Kidney (tissue), 14 donors: ENCODE results near the gene SLC1A5. TPM values are rescaled to one million over a fixed set of nuclear protein-coding genes. Genes with fewer than 3 reads are reported as not detected.

ENCODE experiments used
- DNase-seq, 5 donors: peaks; one replicate each; pipeline ENCODE4 v3.0.0-alpha.2; 2013 to 2020
- FAIRE-seq: peaks from 2 replicates; lab custom pipeline; 2012; peaks lifted over from hg19 to GRCh38; lab: Jason Lieb, UNC
- H3K27ac ChIP-seq, 2 donors: one replicate each; pipeline ENCODE4 v1.7.0; 2013; ENCODE audit warnings: low read depth in 2 of 2, low read length in 2 of 2, inconsistent platforms in 1 of 2
- H3K27me3 ChIP-seq: one replicate; pipeline ENCODE4 v1.7.1; 2013; ENCODE audit warnings: low read length, inconsistent platforms; ENCODE audit not compliant: control insufficient read depth, insufficient read depth
- H3K36me3 ChIP-seq, 3 donors: one replicate each; pipeline versions ENCODE4 v1.7.0 to v1.7.1; 2013; ENCODE audit warnings: low read length in 3 of 3, control low read depth in 1 of 3, inconsistent platforms in 1 of 3; ENCODE audit not compliant: insufficient read depth in 3 of 3, control insufficient read depth in 2 of 3
- H3K4me1 ChIP-seq, 3 donors: one replicate each; pipeline versions ENCODE4 v1.7.0 to v1.7.1; 2013; ENCODE audit warnings: low read length in 3 of 3, inconsistent platforms in 1 of 3, low read depth in 1 of 3; ENCODE audit not compliant: control insufficient read depth in 2 of 3, insufficient read depth in 2 of 3
- H3K4me3 ChIP-seq, 3 donors: one replicate each; pipeline versions ENCODE4 v1.7.0 to v1.8.1; 2013; ENCODE audit warnings: low read length in 3 of 3, control low read depth in 1 of 3, inconsistent platforms in 1 of 3
- H3K9ac ChIP-seq, 3 donors: one replicate each; pipeline versions ENCODE4 v1.7.0 to v1.7.1; 2013; ENCODE audit warnings: low read length in 3 of 3, control low read depth in 1 of 3, inconsistent platforms in 1 of 3
- H3K9me3 ChIP-seq, 3 donors: one replicate each; pipeline versions ENCODE4 v1.7.0 to v1.7.1; 2013; ENCODE audit warnings: low read length in 3 of 3, control low read depth in 1 of 3, inconsistent platforms in 1 of 3; ENCODE audit not compliant: control insufficient read depth in 2 of 3, insufficient read depth in 1 of 3
- intact Hi-C: fragments of 100-400 bp; cut with DNase I; formaldehyde crosslinking; loops from one replicate; pipeline ENCODE4 v1.11.1; 2022
- polyA plus RNA-seq: library from polyadenylated mRNA; stranded (reverse); fragments of 350-450 nt; fragmentation: Illumina TruSeq; extraction: RNeasy Lipid Tissue Mini Kit (QIAGEN cat#74804); gene quantifications from one replicate; pipeline ENCODE4 v1.2.3, GENCODE V29; 2014; ENCODE audit warnings: low read depth, low replicate concordance; ENCODE audit not compliant: insufficient read depth
- total RNA-seq: library from RNA; stranded (reverse); fragmentation: NEBNext Ultra II Directional; extraction: Animal tissue kit (Norgen Biotek cat#: 25700); gene quantifications from one replicate; pipeline ENCODE4 v1.2.1, GENCODE V29; 2021
- TF ChIP-seq, protein P1 (sequence below): IDR thresholded peaks from 3 replicates; pipeline ENCODE4 v1.5.1; 2012; ENCODE audit warnings: mild to moderate bottlenecking, moderate library complexity, borderline replicate concordance; ENCODE audit not compliant: insufficient read depth; ENCODE audit errors: extremely low read depth
- donor health status: control.
- donor health status: control.
- donor health status: control.
- donor health status: control.
- donor health status: control.
- donor health status: DM: yes; HTN: yes; CAD: no.
- donor health status: Normal renal cell carcinoma (clear cell type).

The SLC1A5 gene
- total and polyA plus RNA-seq, 2 donors from 2014 or later: 42.1 to 93.9 TPM

DNA sequence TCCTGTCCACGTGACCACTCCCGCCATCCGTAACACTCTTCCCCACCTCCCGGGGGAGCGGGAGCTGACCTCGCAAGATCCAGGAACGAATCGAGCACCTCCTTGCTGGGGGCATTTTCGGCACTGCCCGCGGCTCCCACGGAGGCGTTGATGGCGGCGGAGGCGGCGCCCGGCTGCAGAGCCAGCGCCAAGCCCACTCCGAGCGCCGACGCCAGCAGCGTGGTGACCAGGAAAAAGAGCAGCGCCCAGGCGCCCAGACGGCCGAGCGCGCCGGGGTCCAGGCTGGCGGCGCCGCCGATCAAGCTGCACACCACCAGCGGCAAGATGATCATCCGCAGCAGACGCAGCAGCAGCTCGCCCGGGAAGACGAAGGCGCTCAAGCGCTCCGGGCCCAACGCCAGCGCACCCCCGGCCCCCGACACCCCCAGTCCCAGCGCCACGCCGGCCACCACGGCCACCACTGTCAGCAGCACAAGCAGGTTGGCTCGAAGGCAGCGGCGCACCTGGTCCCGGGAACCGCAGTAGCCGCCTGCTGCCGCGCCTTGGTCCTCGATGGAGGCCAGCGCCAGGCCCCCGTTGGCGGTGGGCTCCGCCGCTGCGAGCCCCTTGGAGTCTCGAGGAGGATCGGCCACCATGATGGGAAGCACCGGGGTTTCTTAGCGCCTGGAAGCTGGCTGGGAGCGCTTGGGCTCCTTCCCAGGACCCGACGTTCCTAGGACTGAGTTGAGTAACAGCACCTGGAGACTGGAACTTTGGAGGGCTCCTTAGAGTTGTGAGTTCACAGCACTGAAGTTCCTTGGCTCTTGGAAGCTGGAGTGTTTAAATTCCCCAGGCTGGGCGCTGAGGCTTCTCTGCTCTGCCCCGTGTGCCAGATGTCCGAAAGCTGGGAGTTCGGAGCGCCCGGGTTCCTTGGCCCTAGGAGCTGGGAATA lies 798 bp downstream of the SLC1A5 start:
- Histone ChIP-seq H3K9me3 (no peaks in the 10 kb centered on the region), H3K4me3 (peak overlapping the region; percentile 59 to 72 (median 61)), H3K4me1 (peaks cover 3 to 29% (median 22%) of the 10 kb centered on the region in 3 donors), H3K9ac (peak overlapping the region; percentile 21 to 88 (median 77)), H3K27me3 (no peaks in the 10 kb centered on the region), H3K27ac (peak overlapping the region; percentile 88 to 90), H3K36me3 (peaks cover 0 to 2% (median 0%) of the 10 kb centered on the region in 3 donors)
- DNase-seq (peak; percentile 59 to 90 (median 75)), FAIRE-seq (no peak)
- intact Hi-C loops: no loop called here
- TF ChIP-seq, protein P1, sequence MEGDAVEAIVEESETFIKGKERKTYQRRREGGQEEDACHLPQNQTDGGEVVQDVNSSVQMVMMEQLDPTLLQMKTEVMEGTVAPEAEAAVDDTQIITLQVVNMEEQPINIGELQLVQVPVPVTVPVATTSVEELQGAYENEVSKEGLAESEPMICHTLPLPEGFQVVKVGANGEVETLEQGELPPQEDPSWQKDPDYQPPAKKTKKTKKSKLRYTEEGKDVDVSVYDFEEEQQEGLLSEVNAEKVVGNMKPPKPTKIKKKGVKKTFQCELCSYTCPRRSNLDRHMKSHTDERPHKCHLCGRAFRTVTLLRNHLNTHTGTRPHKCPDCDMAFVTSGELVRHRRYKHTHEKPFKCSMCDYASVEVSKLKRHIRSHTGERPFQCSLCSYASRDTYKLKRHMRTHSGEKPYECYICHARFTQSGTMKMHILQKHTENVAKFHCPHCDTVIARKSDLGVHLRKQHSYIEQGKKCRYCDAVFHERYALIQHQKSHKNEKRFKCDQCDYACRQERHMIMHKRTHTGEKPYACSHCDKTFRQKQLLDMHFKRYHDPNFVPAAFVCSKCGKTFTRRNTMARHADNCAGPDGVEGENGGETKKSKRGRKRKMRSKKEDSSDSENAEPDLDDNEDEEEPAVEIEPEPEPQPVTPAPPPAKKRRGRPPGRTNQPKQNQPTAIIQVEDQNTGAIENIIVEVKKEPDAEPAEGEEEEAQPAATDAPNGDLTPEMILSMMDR: no peak

DNA sequence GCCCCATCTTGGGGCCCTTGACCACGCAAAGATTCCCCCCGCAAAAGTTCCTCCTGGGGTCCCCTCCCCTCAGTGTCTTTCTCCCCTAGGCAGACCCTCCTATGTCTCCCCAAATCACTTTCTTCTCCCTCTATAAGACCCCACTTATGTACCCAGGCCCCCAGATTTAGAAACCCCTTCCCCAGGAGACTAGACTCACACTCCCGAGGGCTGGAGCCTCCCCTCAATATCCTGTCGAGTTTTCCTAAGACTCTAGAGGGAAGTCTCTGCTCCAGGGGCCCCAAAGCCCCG lies 1.4 kb downstream of the SLC1A5 start:
- peak overlapping the region; percentile 88 to 90 for H3K27ac ChIP-seq
- FAIRE-seq: no peak
- peaks cover 3 to 29% (median 22%) of the 10 kb centered on the region in 3 donors for H3K4me1 ChIP-seq
- TF ChIP-seq, protein P1: no peak
- peak overlapping the region; percentile 21 to 77 (median 67) for H3K9ac ChIP-seq
- H3K36me3 ChIP-seq: peaks cover 0 to 2% (median 0%) of the 10 kb centered on the region in 3 donors
- no peaks in the 10 kb centered on the region for H3K9me3 ChIP-seq
- DNase-seq: no peak
- H3K27me3 ChIP-seq: no peaks in the 10 kb centered on the region
- H3K4me3 ChIP-seq: peak overlapping the region; percentile 55 to 72 (median 61)
- intact Hi-C loops: no loop called here

DNA sequence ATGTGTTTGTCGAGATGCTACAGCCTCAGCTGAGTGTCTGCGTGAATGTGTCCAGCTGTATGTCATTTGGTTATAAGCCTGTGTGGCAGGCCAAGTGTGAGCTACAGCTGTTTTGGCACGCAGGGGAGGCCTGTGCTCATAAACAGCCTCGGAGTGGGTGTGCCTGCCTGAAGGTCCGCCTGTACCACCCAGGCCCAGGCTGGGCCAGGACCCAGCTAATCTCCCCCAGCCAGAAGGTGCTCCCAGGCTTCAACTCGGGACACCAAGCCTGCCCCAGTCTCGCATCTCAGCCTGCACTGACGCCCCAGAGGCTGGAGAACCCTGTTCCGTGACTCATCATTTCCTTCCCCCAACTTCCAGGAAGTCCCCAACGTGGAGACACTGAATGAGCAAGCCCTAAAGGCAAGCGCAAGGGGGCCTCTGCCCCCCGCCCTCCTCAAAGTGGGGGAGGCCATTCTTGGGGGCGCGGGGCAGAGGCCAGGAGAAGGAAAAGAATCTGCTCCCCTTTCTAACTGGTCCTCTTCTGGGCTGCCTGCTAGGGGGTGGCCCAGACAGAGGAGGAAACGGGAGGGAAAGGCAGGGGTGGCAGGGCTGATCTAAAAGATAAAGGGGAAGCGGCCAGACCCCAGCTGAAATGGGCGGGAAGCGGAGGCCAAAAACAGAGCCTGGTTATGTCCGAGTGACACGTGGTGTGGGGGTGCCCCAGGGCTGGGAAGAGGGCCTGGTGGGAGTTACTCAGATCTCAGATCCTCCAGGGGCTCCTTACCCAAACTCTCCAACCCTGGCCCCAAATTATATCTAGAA lies 2.0 kb downstream of the SLC1A5 start:
- DNase-seq (peak; percentile 59 to 90 (median 77)), FAIRE-seq (no peak)
- H3K36me3 ChIP-seq: peaks cover 0 to 2% (median 0%) of the 10 kb centered on the region in 3 donors
- peak overlapping the region; percentile 55 to 72 (median 61) for H3K4me3 ChIP-seq
- H3K4me1 ChIP-seq: peaks cover 3 to 29% (median 22%) of the 10 kb centered on the region in 3 donors
- no peaks in the 10 kb centered on the region for H3K9me3 ChIP-seq
- H3K27me3 ChIP-seq: no peaks in the 10 kb centered on the region
- intact Hi-C loops: no loop called here
- H3K27ac ChIP-seq: peak overlapping the region; percentile 88 to 90
- TF ChIP-seq, protein P1: no peak
- peak overlapping the region in 2 of 3 donors; percentile 72 to 77 for H3K9ac ChIP-seq
